GM12878 (cell line): ENCODE results near the gene SC5D. TPM values are rescaled to one million over a fixed set of nuclear protein-coding genes. Genes with fewer than 3 reads are reported as not detected.

Source experiments
- BCL11A ChIP-seq: IDR thresholded peaks from 2 replicates; pipeline ENCODE4 v1.6.1; 2011; ENCODE audit warnings: low read depth, low read length
- BHLHE40 ChIP-seq, 2 experiments: fragments of 450-650 bp in 1 of 2; IDR thresholded peaks; 2 replicates each; pipeline ENCODE4 v1.6.1; 2011 to 2017; ENCODE audit warnings: low read depth in 2 of 2, borderline replicate concordance in 1 of 2, improper control_type of control experiment in 1 of 2, low read length in 1 of 2, mild to moderate bottlenecking in 1 of 2
- CBX5 ChIP-seq: sonication (generic); IDR thresholded peaks from 2 replicates; pipeline ENCODE4 v1.6.1; 2016; ENCODE audit warnings: low read depth, moderate library complexity, mild to moderate bottlenecking, inconsistent platforms
- DPF2 ChIP-seq: fragments of 450-650 bp; IDR thresholded peaks from 2 replicates; pipeline ENCODE4 v1.6.1; 2017; ENCODE audit warnings: mild to moderate bottlenecking
- IKZF2 ChIP-seq, 2 experiments: fragments of 450-650 bp; IDR thresholded peaks; 2 replicates each; pipeline ENCODE4 v1.6.1; 2017; ENCODE audit warnings: mild to moderate bottlenecking in 2 of 2, moderate library complexity in 2 of 2
- MEF2B ChIP-seq: fragments of 450-650 bp; IDR thresholded peaks from 2 replicates; pipeline ENCODE4 v1.6.1; 2018; ENCODE audit warnings: mild to moderate bottlenecking, moderate library complexity; ENCODE audit not compliant: partially characterized antibody, poor library complexity, severe bottlenecking
- RAD51 ChIP-seq: fragments of 450-650 bp; IDR thresholded peaks from 2 replicates; pipeline ENCODE4 v1.6.1; 2016; ENCODE audit warnings: moderate library complexity, mild to moderate bottlenecking, inconsistent platforms
- RELA ChIP-seq: fragments of 450-650 bp; IDR thresholded peaks from 2 replicates; pipeline ENCODE4 v1.8.0; 2014; ENCODE audit warnings: borderline replicate concordance; ENCODE audit not compliant: partially characterized antibody
- RUNX3 ChIP-seq: IDR thresholded peaks from 2 replicates; pipeline ENCODE4 v1.6.1; 2012; ENCODE audit warnings: low read length, inconsistent platforms
- SPI1 ChIP-seq: IDR thresholded peaks from 2 replicates; pipeline ENCODE4 v1.6.1; 2011; ENCODE audit warnings: low read depth, mild to moderate bottlenecking, low read length, moderate library complexity, borderline replicate concordance; ENCODE audit not compliant: insufficient read depth
- ZNF207 ChIP-seq: fragments of 450-650 bp; IDR thresholded peaks from 2 replicates; pipeline ENCODE4 v1.6.1; 2014; ENCODE audit warnings: antibody characterized with exemption, mild to moderate bottlenecking, borderline replicate concordance
- polyA plus RNA-seq, 11 experiments: library from polyadenylated mRNA; depleted of rRNA in 4 of 11; unstranded in 6 of 11; stranded (reverse) in 5 of 11; fragments of >200 nt; fragmentation: Nextera tagmentation in 4 of 11; fragmentation: Illumina TruSeq in 1 of 11; extraction: Ambion mirVana in 4 of 11; extraction: Trizol in 1 of 11; gene quantifications; 1 replicate in 1 of 11; 2 replicates in 10 of 11; pipeline versions ENCODE4 v1.2.1 to v1.2.3, GENCODE V29; 2011 to 2016; ENCODE audit warnings: inconsistent platforms in 2 of 11, missing spikeins in 2 of 11, low read depth in 1 of 11
- total RNA-seq, 4 experiments: library from RNA; depleted of rRNA in 3 of 4; stranded (reverse); fragments of >200 nt in 3 of 4; fragmentation: Illumina TruSeq in 1 of 4; extraction: Trizol in 1 of 4; gene quantifications; 2 replicates each; pipeline versions ENCODE4 v1.2.1 to v1.2.3, GENCODE V29; 2013 to 2021
- TF ChIP-seq, protein P1 (sequence below): fragments of 450-650 bp; IDR thresholded peaks from 2 replicates; pipeline ENCODE4 v1.6.1; 2017; ENCODE audit warnings: low read depth, mild to moderate bottlenecking, moderate library complexity

Gene SC5D
- total and polyA plus RNA-seq, 10 of the 15 experiments (the other 5 are each of a cell fraction or from before 2014, with no cell fraction given): 23.7 to 134 (median 30.8) TPM

DNA sequence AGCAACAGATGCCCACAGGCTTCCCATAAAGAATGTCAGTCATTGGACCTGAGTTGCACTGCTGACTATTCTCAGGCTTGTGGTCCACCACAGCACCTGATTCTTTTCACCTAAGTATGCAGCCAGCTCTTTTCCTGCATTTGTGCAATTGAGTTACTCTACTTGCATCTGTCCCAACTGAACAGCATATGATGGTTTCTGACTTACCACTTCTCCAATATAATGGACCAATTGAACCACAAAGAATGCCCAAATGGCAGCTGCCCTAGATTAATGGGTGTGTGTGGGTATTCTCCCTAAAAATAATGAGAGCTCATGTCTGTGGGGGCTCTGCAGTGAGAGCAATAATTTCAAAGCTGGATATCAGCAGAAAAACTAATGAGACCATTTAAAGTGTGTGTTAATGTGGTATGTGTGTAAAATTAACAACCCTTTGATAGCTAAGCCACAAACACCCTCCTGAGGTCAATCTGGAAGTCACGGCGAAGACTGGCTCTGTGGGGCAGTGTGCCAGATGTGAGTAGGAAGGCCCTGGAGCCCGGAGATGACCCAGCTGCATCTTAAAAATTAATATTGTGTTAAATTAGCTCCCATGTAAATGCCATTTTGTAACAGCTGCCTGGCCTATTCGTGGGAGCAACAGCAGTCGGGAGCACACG is 43.8 kb downstream of the SC5D start (continued):
- TF ChIP-seq, protein P1, sequence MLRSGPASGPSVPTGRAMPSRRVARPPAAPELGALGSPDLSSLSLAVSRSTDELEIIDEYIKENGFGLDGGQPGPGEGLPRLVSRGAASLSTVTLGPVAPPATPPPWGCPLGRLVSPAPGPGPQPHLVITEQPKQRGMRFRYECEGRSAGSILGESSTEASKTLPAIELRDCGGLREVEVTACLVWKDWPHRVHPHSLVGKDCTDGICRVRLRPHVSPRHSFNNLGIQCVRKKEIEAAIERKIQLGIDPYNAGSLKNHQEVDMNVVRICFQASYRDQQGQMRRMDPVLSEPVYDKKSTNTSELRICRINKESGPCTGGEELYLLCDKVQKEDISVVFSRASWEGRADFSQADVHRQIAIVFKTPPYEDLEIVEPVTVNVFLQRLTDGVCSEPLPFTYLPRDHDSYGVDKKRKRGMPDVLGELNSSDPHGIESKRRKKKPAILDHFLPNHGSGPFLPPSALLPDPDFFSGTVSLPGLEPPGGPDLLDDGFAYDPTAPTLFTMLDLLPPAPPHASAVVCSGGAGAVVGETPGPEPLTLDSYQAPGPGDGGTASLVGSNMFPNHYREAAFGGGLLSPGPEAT: peak; percentile 43; the same call in 1 of the 2 replicates
- TF ChIP-seq RAD51: peak; percentile 48; the same call in 1 of the 2 replicates
- TF ChIP-seq RELA: no peak
- TF ChIP-seq ZNF207: no peak
- peak; percentile 53 for TF ChIP-seq MEF2B
- TF ChIP-seq IKZF2 (IDR thresholded peaks at IDR 0.05): peak; percentile 76 to 86; a peak in 3 of 4 replicates
- peak; percentile 64; the same call in 1 of the 2 replicates for TF ChIP-seq BCL11A
- TF ChIP-seq CBX5: no peak
- no peak; the same call in 1 of the 2 replicates for TF ChIP-seq SPI1
- TF ChIP-seq BHLHE40 (IDR thresholded peaks at IDR 0.05; ENCODE audit: borderline replicate concordance in 1 of 2, low read depth in 2 of 2, low read length in 1 of 2): peak in 1 of 2 experiments; percentile 50; a peak in 1 of 4 replicates
- peak; percentile 59 for TF ChIP-seq DPF2
- TF ChIP-seq RUNX3: peak; percentile 19; the same call in 1 of the 2 replicates
- TF ChIP-seq, all 136 proteins: peak for 17
